Vagina (tissue), 2 donors: ENCODE data around the gene SULF2.

Experiments used
- CTCF ChIP-seq, 3 experiments: fragments of 450-650 bp in 2 of 3; fragments of 200-600 bp in 1 of 3; sonication (generic) in 1 of 3; IDR thresholded peaks; one replicate each; pipeline ENCODE4 v1.5.1; 2017 to 2019; ENCODE audit warnings: antibody characterized with exemption in 3 of 3, mild to moderate bottlenecking in 2 of 3, moderate library complexity in 2 of 3
- POLR2A ChIP-seq, 2 donors: fragments of 450-650 bp; IDR thresholded peaks; one replicate each; pipeline ENCODE4 v1.6.1; 2017; ENCODE audit warnings: antibody characterized with exemption in 2 of 2, mild to moderate bottlenecking in 2 of 2, moderate library complexity in 2 of 2
- POLR2AphosphoS5 ChIP-seq, 2 donors: sonication (generic); formaldehyde crosslinking; IDR thresholded peaks; one replicate each; pipeline ENCODE4 v1.9.0; 2017; ENCODE audit warnings: antibody characterized with exemption in 2 of 2, mild to moderate bottlenecking in 2 of 2, low read depth in 1 of 2; ENCODE audit not compliant: insufficient read depth in 1 of 2

DNA sequence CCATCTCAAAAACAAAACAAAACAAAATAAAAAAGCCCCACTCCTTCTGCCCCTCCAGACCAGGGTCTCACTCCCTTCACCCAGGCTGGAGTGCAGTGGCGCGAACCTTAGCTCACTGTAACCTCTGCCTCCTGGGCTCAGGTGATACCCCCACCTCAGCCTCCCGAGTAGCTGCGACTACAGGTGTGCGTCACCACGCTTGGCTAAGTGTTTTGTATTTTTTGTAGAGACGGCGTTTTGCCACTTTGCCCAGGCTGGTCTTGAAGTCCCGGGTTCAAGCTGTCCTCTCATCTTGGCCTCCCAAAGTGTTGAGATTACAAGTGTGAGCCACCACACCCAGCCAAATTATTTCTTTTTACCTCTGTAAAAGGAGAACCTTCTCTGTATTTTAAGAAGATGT lies 173.5 kb downstream of the SULF2 start:
- no peak for TF ChIP-seq CTCF (IDR thresholded peaks at IDR 0.05)
- no peak for TF ChIP-seq POLR2A (IDR thresholded peaks at IDR 0.05)
- TF ChIP-seq POLR2AphosphoS5 (IDR thresholded peaks at IDR 0.05; ENCODE audit: insufficient read depth in 1 of 2, low read depth in 1 of 2): no peak
